Activated T-helper 2 cell treated with anti-CD3 and anti-CD28 coated beads, Interferon-gamma antibody, Interleukin-2, Interleukin-4, amounts not matched to agents 10 μg/mL and 5 μg/mL and 100 μg/mL, durations not matched to agents 14 hours and 24 hours and 36 hours (primary cell): ENCODE data around the gene PKNOX2. TPM values are rescaled to one million over a fixed set of nuclear protein-coding genes. Genes with fewer than 3 reads are reported as not detected.

ENCODE experiments used
- DNase-seq: peaks from one replicate; pipeline ENCODE4 v3.0.0; 2021; ENCODE audit warnings: low spot score
- H3K27ac Mint-ChIP-seq: one replicate; pipeline ENCODE4 v1.8.0; 2021; ENCODE audit warnings: mixed read lengths
- H3K27me3 Mint-ChIP-seq: one replicate; pipeline ENCODE4 v1.8.0; 2021; ENCODE audit warnings: low read depth, mixed read lengths
- H3K36me3 Mint-ChIP-seq: one replicate; pipeline ENCODE4 v1.8.0; 2021; ENCODE audit warnings: low read depth, mixed read lengths
- H3K4me1 Mint-ChIP-seq: one replicate; pipeline ENCODE4 v1.8.0; 2021; ENCODE audit warnings: low read depth, mixed read lengths
- H3K4me3 Mint-ChIP-seq: one replicate; pipeline ENCODE4 v1.8.0; 2021; ENCODE audit warnings: low read depth, mild to moderate bottlenecking, moderate library complexity, mixed read lengths
- H3K9me3 Mint-ChIP-seq: one replicate; pipeline ENCODE4 v1.8.0; 2021; ENCODE audit warnings: mixed read lengths
- intact Hi-C: fragments of 100-400 bp; cut with micrococcal nuclease; formaldehyde crosslinking; loops from one replicate; pipeline ENCODE4 v1.15.1; 2023
- total RNA-seq: library from RNA; stranded (reverse); gene quantifications from 2 replicates; pipeline ENCODE4 v1.2.3, GENCODE V29; 2022

PKNOX2 gene
- total RNA-seq, 1 donor from 2014 or later = not detected

DNA sequence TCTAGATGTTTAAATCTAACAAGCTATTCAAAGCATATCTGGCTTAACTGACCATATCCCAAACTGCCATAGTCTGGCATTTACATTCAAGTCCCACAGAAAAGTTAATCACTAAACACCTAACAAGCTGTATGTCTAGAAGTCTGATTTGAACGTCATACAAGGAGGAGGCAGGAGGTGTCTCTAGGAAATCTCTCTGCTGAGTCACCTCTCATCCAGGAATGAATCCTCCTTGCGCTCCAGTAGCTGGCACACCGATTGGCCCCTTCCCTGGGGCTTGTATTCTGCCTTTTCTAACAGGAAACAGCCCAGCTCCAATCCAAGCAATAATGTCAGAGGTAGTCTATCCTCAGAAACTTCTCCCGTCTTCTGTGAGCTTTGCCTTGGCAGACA is 299.7 kb downstream of the PKNOX2 start:
- DNase-seq = no peak
- peaks cover 15% of the 10 kb centered on the region for H3K27me3 Mint-ChIP-seq
- no peaks in the 10 kb centered on the region for H3K4me1 Mint-ChIP-seq
- intact Hi-C loops = no loop called here
- H3K4me3 Mint-ChIP-seq = no peak overlapping the region
- H3K27ac Mint-ChIP-seq = no peak overlapping the region
- no peaks in the 10 kb centered on the region for H3K9me3 Mint-ChIP-seq
- no peaks in the 10 kb centered on the region for H3K36me3 Mint-ChIP-seq

DNA sequence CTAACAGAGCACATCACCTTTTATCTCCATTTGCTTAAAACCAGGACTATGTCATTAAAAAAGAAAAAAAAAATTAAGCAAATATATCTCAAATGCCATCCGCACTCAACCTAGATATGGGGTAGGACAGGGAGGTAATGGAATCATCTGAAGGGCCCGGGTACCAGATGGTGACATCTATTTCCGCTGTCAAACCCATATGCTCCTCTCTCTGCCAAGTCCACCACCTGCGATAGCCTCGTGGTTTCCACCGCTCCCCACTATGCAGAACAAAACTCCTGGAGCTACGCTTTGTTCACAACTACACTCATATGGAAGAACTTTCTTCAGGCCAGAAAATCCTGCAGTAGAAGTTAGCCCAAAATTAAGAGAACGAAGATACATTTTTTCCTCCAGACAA is 300.1 kb downstream of the PKNOX2 start:
- intact Hi-C loops = no loop called here
- H3K27ac Mint-ChIP-seq = no peak overlapping the region
- H3K9me3 Mint-ChIP-seq = no peaks in the 10 kb centered on the region
- no peaks in the 10 kb centered on the region for H3K36me3 Mint-ChIP-seq
- H3K4me1 Mint-ChIP-seq = no peaks in the 10 kb centered on the region
- peaks cover 16% of the 10 kb centered on the region for H3K27me3 Mint-ChIP-seq
- DNase-seq = no peak
- no peak overlapping the region for H3K4me3 Mint-ChIP-seq

DNA sequence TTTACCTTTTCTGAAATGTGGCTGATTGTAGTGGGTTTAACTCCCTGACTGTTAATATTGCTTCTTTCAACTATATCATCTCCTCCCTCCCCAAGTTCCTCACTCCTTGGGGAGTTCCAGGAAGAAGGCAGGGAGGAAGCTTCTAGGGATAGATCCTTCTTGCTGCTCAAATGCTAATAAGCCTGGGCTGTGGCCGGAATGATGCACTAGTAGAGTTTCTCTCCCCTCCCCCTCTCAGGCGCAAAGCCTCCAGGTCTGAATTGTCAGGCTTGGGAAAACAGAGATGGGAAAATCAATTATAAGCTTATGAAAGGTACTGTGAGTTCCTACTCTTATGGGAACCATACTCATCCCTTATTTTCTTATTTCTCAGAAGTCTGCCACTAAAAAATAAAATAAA is 300.7 kb downstream of the PKNOX2 start:
- Mint-ChIP-seq H3K4me1 (no peaks in the 10 kb centered on the region), H3K27ac (no peak overlapping the region), H3K36me3 (no peaks in the 10 kb centered on the region), H3K4me3 (no peak overlapping the region), H3K27me3 (peaks cover 20% of the 10 kb centered on the region), H3K9me3 (no peaks in the 10 kb centered on the region)
- intact Hi-C loops = no loop called here
- no peak for DNase-seq

DNA sequence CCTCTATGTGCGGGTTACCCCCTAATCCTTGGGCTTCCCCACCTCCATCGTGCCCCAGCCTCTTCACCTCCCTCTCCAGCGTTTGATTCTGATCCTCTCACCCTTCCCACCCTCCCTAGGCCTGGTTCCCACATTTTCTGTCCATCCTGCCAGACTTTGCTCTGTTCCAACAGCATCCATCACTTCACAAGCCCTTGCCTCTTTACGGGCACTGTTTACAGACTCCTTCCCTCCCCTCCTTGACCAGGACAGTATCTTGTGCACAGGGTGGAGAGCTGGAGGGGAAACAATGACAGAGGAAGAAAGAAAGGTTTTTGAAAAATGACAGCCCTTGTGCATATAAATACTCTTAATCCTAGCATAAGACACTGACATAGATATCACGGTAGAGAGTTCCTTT is 301.1 kb downstream of the PKNOX2 start:
- no peak overlapping the region for H3K4me3 Mint-ChIP-seq
- H3K27ac Mint-ChIP-seq = no peak overlapping the region
- no peaks in the 10 kb centered on the region for H3K9me3 Mint-ChIP-seq
- no peaks in the 10 kb centered on the region for H3K36me3 Mint-ChIP-seq
- intact Hi-C loops = no loop called here
- peaks cover 22% of the 10 kb centered on the region for H3K27me3 Mint-ChIP-seq
- H3K4me1 Mint-ChIP-seq = no peaks in the 10 kb centered on the region
- no peak for DNase-seq

DNA sequence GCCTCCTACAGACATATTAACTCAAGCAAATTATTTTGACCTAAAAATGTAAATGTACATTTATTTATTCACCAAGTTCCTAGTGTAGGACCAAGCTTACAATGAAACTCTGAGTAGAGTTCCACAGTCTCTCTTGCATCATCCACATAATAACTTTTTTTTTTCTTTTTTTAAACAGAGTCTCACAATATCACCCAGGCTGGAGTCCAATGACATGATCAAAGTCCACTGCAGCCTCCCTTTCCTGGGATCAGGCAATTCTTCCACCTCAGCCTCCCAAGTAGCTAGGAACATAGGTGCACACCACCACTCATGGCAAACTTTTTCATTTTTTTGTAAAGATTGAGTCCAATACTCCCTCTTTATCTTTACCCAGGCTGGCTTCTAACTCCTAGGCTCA is 303.5 kb downstream of the PKNOX2 start:
- Mint-ChIP-seq H3K27ac (no peak overlapping the region), H3K36me3 (no peaks in the 10 kb centered on the region), H3K4me3 (no peak overlapping the region), H3K4me1 (no peaks in the 10 kb centered on the region), H3K27me3 (peaks cover 30% of the 10 kb centered on the region), H3K9me3 (no peaks in the 10 kb centered on the region)
- intact Hi-C loops = no loop called here
- no peak for DNase-seq

DNA sequence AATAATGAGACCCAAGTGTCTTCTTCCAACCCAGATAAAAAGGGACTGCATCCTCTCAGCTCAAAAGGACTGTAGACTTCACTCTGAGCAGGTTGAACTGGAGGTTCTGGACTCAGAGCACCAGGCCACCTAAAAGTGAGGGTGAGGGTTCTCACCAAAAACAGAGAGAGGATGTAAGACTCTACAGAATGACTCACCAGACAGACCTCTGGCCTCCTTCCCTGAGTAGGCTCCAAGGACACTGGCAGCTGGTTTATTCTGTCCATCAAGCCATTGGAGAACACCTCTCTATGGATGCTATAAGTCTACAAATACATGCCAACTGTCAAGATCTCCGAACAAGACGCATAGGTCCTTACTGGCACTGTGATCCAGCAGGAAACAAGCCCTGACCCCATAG is 304.3 kb downstream of the PKNOX2 start:
- intact Hi-C loops = no loop called here
- H3K27me3 Mint-ChIP-seq = peaks cover 26% of the 10 kb centered on the region
- H3K36me3 Mint-ChIP-seq = no peaks in the 10 kb centered on the region
- no peak overlapping the region for H3K27ac Mint-ChIP-seq
- H3K4me3 Mint-ChIP-seq = no peak overlapping the region
- no peaks in the 10 kb centered on the region for H3K4me1 Mint-ChIP-seq
- H3K9me3 Mint-ChIP-seq = no peaks in the 10 kb centered on the region
- no peak for DNase-seq

DNA sequence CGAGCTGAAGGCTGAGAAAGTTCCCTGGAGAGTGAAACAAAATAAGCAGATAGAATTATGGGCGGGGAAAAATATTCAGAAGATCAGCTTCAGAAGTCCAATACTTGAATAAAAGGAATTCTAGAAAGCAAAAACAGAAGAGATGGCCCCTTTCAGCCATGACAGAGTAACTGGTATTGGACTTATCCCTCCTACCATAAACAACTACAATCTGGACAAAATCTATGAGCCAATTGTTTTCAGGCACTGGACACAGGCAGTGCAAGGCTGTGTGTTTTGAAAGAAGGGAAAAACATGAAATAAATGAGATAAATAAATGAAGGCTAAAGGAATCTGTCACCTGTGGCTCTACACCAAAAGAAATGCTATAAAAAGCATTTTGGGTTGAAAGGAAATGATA is 305.8 kb downstream of the PKNOX2 start:
- Mint-ChIP-seq H3K9me3 (no peaks in the 10 kb centered on the region), H3K27ac (no peak overlapping the region), H3K36me3 (no peaks in the 10 kb centered on the region), H3K4me1 (no peaks in the 10 kb centered on the region), H3K27me3 (peaks cover 26% of the 10 kb centered on the region), H3K4me3 (no peak overlapping the region)
- intact Hi-C loops = no loop called here
- DNase-seq = no peak

DNA sequence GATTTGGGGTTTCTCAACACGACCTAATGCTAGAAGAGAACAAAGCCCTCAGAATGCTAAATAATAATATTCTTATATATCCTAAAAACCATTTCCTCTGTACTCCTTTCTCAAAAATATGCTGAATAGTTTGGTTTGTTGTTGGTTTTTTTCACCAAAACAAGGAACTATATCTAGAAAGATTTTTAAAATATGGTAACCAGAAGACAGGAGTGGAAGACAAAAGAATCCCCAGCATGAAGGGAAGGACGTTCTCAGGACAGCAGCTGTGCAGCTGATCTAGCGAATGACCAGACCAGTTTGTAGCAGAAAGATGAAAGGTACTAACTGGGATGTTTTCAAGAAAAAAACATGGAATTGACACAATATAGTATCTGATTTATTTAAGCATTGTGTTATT is 312.2 kb downstream of the PKNOX2 start:
- intact Hi-C loops = no loop called here
- peaks cover 16% of the 10 kb centered on the region for H3K27me3 Mint-ChIP-seq
- no peaks in the 10 kb centered on the region for H3K9me3 Mint-ChIP-seq
- no peak for DNase-seq
- H3K36me3 Mint-ChIP-seq = no peaks in the 10 kb centered on the region
- H3K4me3 Mint-ChIP-seq = no peak overlapping the region
- H3K27ac Mint-ChIP-seq = no peak overlapping the region
- no peaks in the 10 kb centered on the region for H3K4me1 Mint-ChIP-seq

DNA sequence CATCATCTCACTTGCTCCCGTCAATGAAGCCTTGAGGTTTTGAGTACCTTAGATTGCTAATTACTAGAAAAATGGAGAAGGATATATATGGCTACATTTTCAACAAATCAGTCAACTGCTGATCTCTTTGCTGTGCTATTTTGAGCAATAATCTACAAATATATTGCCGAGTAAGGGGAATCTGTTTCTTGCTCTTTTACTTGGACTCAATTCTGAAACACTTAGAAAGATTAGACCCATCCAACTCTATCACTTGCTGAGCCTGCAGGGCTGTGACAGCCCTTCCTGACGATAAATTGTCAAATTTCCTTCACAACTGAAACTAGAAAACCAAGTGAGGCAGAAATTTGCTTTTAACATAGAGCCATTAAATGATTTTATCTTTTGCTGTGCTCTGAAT is 314.6 kb downstream of the PKNOX2 start:
- DNase-seq = no peak
- no peaks in the 10 kb centered on the region for H3K9me3 Mint-ChIP-seq
- peaks cover 19% of the 10 kb centered on the region for H3K27me3 Mint-ChIP-seq
- no peak overlapping the region for H3K27ac Mint-ChIP-seq
- H3K4me3 Mint-ChIP-seq = no peak overlapping the region
- H3K4me1 Mint-ChIP-seq = no peaks in the 10 kb centered on the region
- no peaks in the 10 kb centered on the region for H3K36me3 Mint-ChIP-seq
- intact Hi-C loops = no loop called here

DNA sequence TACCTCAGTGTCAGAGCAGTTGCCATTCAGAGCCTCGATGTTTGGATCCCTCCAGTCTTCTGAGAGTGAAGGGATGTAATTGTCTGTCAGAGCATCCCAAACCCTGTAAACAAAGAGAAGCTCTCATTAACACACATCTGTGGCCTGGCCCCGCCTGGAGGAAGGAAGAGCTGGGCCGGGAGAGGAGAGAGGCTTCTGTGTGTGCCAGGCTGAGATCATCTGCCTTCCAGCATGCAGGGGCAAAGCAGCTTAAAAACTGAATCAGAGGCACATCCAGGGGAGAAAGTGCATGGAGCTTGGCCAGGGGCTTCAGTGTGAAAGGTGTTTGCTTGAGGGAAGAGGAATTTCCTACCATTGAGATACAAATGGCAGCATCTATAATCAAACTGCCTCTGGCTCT is 317.0 kb downstream of the PKNOX2 start:
- no peak for DNase-seq
- Mint-ChIP-seq H3K27ac (no peak overlapping the region), H3K36me3 (no peaks in the 10 kb centered on the region), H3K4me1 (no peaks in the 10 kb centered on the region), H3K9me3 (no peaks in the 10 kb centered on the region), H3K27me3 (peaks cover 18% of the 10 kb centered on the region), H3K4me3 (no peak overlapping the region)
- intact Hi-C loops = no loop called here

Other genes starting within 250 kb of the PKNOX2 start
- gene HEPN1, start 245.5 kb upstream of the PKNOX2 start, total RNA-seq = not detected in 2 replicates
- not detected in 2 replicates for gene HEPACAM, start 228.7 kb upstream of the PKNOX2 start, total RNA-seq
- 3.6 and 3.7 TPM in 2 replicates for gene CCDC15, start 210.5 kb upstream of the PKNOX2 start, total RNA-seq
- gene SLC37A2, start 101.4 kb upstream of the PKNOX2 start, total RNA-seq = 0.44 and 0.52 TPM in 2 replicates
- 17.9 and 18.1 TPM in 2 replicates for gene TMEM218, start 53.1 kb upstream of the PKNOX2 start, total RNA-seq